Mesendoderm (in vitro differentiated cells): ENCODE data around the gene F7.

ENCODE experiments used
- DNase-seq: peaks from one replicate; pipeline ENCODE4 v3.0.0; 2013
- H2AK5ac ChIP-seq: 2 replicates; pipeline ENCODE4 v1.6.1; 2013; ENCODE audit warnings: low read length, inconsistent platforms
- H2BK120ac ChIP-seq: 2 replicates; pipeline ENCODE4 v1.6.1; 2013; ENCODE audit warnings: low read depth, mild to moderate bottlenecking, low read length, moderate library complexity, mixed read lengths
- H2BK15ac ChIP-seq: replicated peaks from 2 replicates; pipeline ENCODE4 v1.6.1; 2013; ENCODE audit warnings: low read depth, mild to moderate bottlenecking, moderate library complexity
- H2BK5ac ChIP-seq: 2 replicates; pipeline ENCODE4 v1.6.1; 2013; ENCODE audit warnings: low read length, inconsistent platforms
- H3K18ac ChIP-seq: 2 replicates; pipeline ENCODE4 v1.6.1; 2013; ENCODE audit warnings: mild to moderate bottlenecking, low read length, mixed read lengths
- H3K23ac ChIP-seq: one replicate; pipeline ENCODE4 v1.6.1; 2013; ENCODE audit warnings: low read length
- H3K27ac ChIP-seq: 2 replicates; pipeline ENCODE4 v1.5.1; 2013; ENCODE audit warnings: low read depth, mild to moderate bottlenecking, inconsistent platforms, low read length, moderate library complexity
- H3K27me3 ChIP-seq: 2 replicates; pipeline ENCODE4 v1.6.1; 2013; ENCODE audit warnings: low read length, control low read depth, mild to moderate bottlenecking, inconsistent platforms; ENCODE audit not compliant: insufficient read depth, poor library complexity
- H3K36me3 ChIP-seq: 2 replicates; pipeline ENCODE4 v1.6.1; 2013; ENCODE audit warnings: low read length, inconsistent platforms; ENCODE audit not compliant: control insufficient read depth, insufficient read depth
- H3K4ac ChIP-seq: one replicate; pipeline ENCODE4 v1.6.1; 2013; ENCODE audit warnings: low read depth, mild to moderate bottlenecking, low read length, moderate library complexity
- H3K4me1 ChIP-seq: 2 replicates; pipeline ENCODE4 v1.6.1; 2013; ENCODE audit warnings: low read depth, low read length, inconsistent platforms; ENCODE audit not compliant: control insufficient read depth
- H3K4me2 ChIP-seq: 2 replicates; pipeline ENCODE4 v1.6.1; 2013; ENCODE audit warnings: low read length
- H3K4me3 ChIP-seq: 2 replicates; pipeline ENCODE4 v1.5.1; 2013; ENCODE audit warnings: mild to moderate bottlenecking, low read length
- H3K56ac ChIP-seq: one replicate; pipeline ENCODE4 v1.6.1; 2013; ENCODE audit warnings: low read length
- H3K79me1 ChIP-seq: 2 replicates; pipeline ENCODE4 v1.6.1; 2013; ENCODE audit warnings: low read length, inconsistent platforms
- H3K79me2 ChIP-seq: 2 replicates; pipeline ENCODE4 v1.6.1; 2013; ENCODE audit warnings: mild to moderate bottlenecking, low read length; ENCODE audit not compliant: control insufficient read depth, insufficient read depth
- H3K9ac ChIP-seq: 2 replicates; pipeline ENCODE4 v1.6.1; 2013; ENCODE audit warnings: low read length, inconsistent platforms
- H4K5ac ChIP-seq: one replicate; pipeline ENCODE4 v1.6.1; 2013; ENCODE audit warnings: low read length
- H4K8ac ChIP-seq: one replicate; pipeline ENCODE4 v1.6.1; 2013; ENCODE audit warnings: low read depth, mild to moderate bottlenecking, control low read depth, low read length, moderate library complexity
- WGBS: extraction: QIAGEN DNeasy Blood & Tissue Kit; methylation state at CpG from one replicate; pipeline ENCODE4 v1.1.7; 2013; ENCODE audit warnings: low lambda C conversion rate, missing lambda C conversion rate; ENCODE audit not compliant: insufficient coverage; ENCODE audit errors: extremely low coverage; 5-methylcytosine and 5-hydroxymethylcytosine counted together

The F7 gene

GRCh38 chr13:113074876-113075275 is 30.7 kb upstream of the F7 start:
- Histone ChIP-seq H2BK15ac (no peak overlapping the region), H3K4me1 (no peaks in the 10 kb centered on the region), H3K36me3 (no peaks in the 10 kb centered on the region), H3K4me2 (no peak overlapping the region), H3K4ac (no peak overlapping the region), H3K18ac (no peak overlapping the region), H3K23ac (no peak overlapping the region), H2BK120ac (no peak overlapping the region), H3K27ac (no peak overlapping the region), H2AK5ac (no peak overlapping the region), H3K79me1 (no peaks in the 10 kb centered on the region), H3K79me2 (no peaks in the 10 kb centered on the region), H4K5ac (no peak overlapping the region), H2BK5ac (no peak overlapping the region), H3K9ac (no peak overlapping the region), H3K4me3 (no peak overlapping the region), H3K56ac (no peak overlapping the region), H3K27me3 (no peaks in the 10 kb centered on the region), H4K8ac (no peak overlapping the region)
- WGBS: no CpG with 5 or more reads among the region's 22 CpGs
- no peak for DNase-seq

- no peak overlapping the region for H4K8ac ChIP-seq
- no peak overlapping the region for H2BK15ac ChIP-seq
- no peak overlapping the region for H2BK5ac ChIP-seq
- no peak overlapping the region for H3K4ac ChIP-seq
- no peak overlapping the region for H2BK120ac ChIP-seq
- no peak overlapping the region for H3K56ac ChIP-seq
- no peak overlapping the region for H4K5ac ChIP-seq
- H2AK5ac ChIP-seq: no peak overlapping the region
- no peaks in the 10 kb centered on the region for H3K79me1 ChIP-seq
- H3K36me3 ChIP-seq: no peaks in the 10 kb centered on the region
- H3K23ac ChIP-seq: no peak overlapping the region
- H3K4me3 ChIP-seq: no peak overlapping the region
- no peak overlapping the region for H3K4me2 ChIP-seq
- no peaks in the 10 kb centered on the region for H3K79me2 ChIP-seq
- H3K4me1 ChIP-seq: no peaks in the 10 kb centered on the region
- H3K18ac ChIP-seq: no peak overlapping the region
- WGBS: no CpG with 5 or more reads among the region's 17 CpGs
- no peak overlapping the region for H3K27ac ChIP-seq
- H3K9ac ChIP-seq: no peak overlapping the region
- DNase-seq: no peak
- no peaks in the 10 kb centered on the region for H3K27me3 ChIP-seq
Measured at GRCh38 chr13:113075711-113076110, 29.9 kb upstream of the F7 start.

- Histone ChIP-seq H2BK120ac (no peak overlapping the region), H3K23ac (no peak overlapping the region), H3K27me3 (no peaks in the 10 kb centered on the region), H3K27ac (no peak overlapping the region), H3K9ac (no peak overlapping the region), H3K56ac (no peak overlapping the region), H2BK5ac (no peak overlapping the region), H3K18ac (no peak overlapping the region), H3K79me1 (no peaks in the 10 kb centered on the region), H4K8ac (no peak overlapping the region), H3K4me1 (no peaks in the 10 kb centered on the region), H3K36me3 (no peaks in the 10 kb centered on the region), H4K5ac (no peak overlapping the region), H3K79me2 (no peaks in the 10 kb centered on the region), H2BK15ac (no peak overlapping the region), H3K4ac (no peak overlapping the region), H3K4me2 (no peak overlapping the region), H2AK5ac (no peak overlapping the region), H3K4me3 (no peak overlapping the region)
- WGBS: no CpG with 5 or more reads among the region's 39 CpGs
- DNase-seq: no peak
Measured at GRCh38 chr13:113076681-113077401, 28.8 kb upstream of the F7 start.

GRCh38 chr13:113077566-113077952 is 28.0 kb upstream of the F7 start:
- no CpG with 5 or more reads among the region's 20 CpGs for WGBS

GRCh38 chr13:113077953-113078901 is 27.4 kb upstream of the F7 start:
- no peak overlapping the region for H3K18ac ChIP-seq
- H3K79me2 ChIP-seq: no peaks in the 10 kb centered on the region
- no peak overlapping the region for H2BK120ac ChIP-seq
- H3K4me1 ChIP-seq: no peaks in the 10 kb centered on the region
- no peak overlapping the region for H2BK5ac ChIP-seq
- no peak overlapping the region for H4K5ac ChIP-seq
- DNase-seq: no peak
- H3K23ac ChIP-seq: no peak overlapping the region
- no peak overlapping the region for H2AK5ac ChIP-seq
- no peak overlapping the region for H3K9ac ChIP-seq
- WGBS: no CpG with 5 or more reads among the region's 42 CpGs
- H4K8ac ChIP-seq: no peak overlapping the region
- H3K4me2 ChIP-seq: no peak overlapping the region
- no peak overlapping the region for H3K27ac ChIP-seq
- no peaks in the 10 kb centered on the region for H3K36me3 ChIP-seq
- no peak overlapping the region for H3K4ac ChIP-seq
- no peak overlapping the region for H3K56ac ChIP-seq
- H2BK15ac ChIP-seq: no peak overlapping the region
- H3K79me1 ChIP-seq: no peaks in the 10 kb centered on the region
- no peaks in the 10 kb centered on the region for H3K27me3 ChIP-seq
- no peak overlapping the region for H3K4me3 ChIP-seq

More at GRCh38 chr13:113077566-113077952, 28.0 kb upstream of the F7 start:
- no peak overlapping the region for H4K5ac ChIP-seq
- H3K23ac ChIP-seq: no peak overlapping the region
- H3K79me2 ChIP-seq: no peaks in the 10 kb centered on the region
- no peaks in the 10 kb centered on the region for H3K4me1 ChIP-seq
- H3K4me3 ChIP-seq: no peak overlapping the region
- no peak overlapping the region for H4K8ac ChIP-seq
- no peak overlapping the region for H2BK15ac ChIP-seq
- no peak overlapping the region for H2BK5ac ChIP-seq
- H2BK120ac ChIP-seq: no peak overlapping the region
- H3K36me3 ChIP-seq: no peaks in the 10 kb centered on the region
- no peaks in the 10 kb centered on the region for H3K27me3 ChIP-seq
- no peak overlapping the region for H3K4me2 ChIP-seq
- H2AK5ac ChIP-seq: no peak overlapping the region
- H3K4ac ChIP-seq: no peak overlapping the region
- H3K79me1 ChIP-seq: no peaks in the 10 kb centered on the region
- H3K27ac ChIP-seq: no peak overlapping the region
- no peak overlapping the region for H3K18ac ChIP-seq
- DNase-seq: no peak
- H3K9ac ChIP-seq: no peak overlapping the region
- no peak overlapping the region for H3K56ac ChIP-seq
